ENCODE data around the gene CTNND2.

The CTNND2 gene

DNA sequence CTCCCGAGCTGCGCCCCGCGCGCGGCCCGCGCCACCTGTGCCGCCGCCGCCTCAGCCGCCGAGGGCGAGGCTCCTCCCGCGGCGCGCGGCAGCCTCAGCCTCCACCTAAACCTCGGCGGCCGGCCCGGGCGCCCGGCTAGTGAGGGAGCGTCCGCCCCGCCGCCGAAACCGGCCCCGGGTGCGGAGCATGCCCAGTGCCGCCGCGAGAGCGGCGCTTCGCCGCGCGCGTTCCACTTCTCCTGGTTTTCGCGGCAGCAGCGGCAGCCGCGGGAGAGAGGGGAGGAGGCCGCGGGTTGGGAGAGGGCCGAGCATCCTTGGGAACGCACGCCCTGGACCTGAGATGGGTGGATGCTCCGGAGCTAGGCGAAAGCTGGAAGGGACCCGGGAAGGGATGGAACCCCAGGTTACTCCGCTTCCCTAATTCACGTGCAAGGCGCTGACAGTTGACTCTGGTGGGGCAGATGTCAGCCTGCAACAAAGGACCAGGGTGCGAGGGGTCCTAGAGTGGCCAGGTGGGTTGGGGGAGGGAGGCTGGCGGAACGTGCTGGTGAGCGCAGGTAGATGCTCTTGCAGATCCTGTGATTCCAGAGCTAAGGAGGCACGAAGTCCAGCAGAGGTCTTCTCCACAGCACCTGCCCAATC is at the start of gene CTNND2:
TSS of gene CTNND2 (minus strand) at position 182 of the 642 bp plus-strand sequence. CDS start 593 bp downstream, outside the sequence.
- peaks cover 47% of the 10 kb centered on the region for H3K27me3 ChIP-seq (replicated peaks; ENCODE audit: control insufficient read depth, insufficient read depth, low read length)
- peak within 1 kb of the TSS; percentile 66 for H3K4me3 ChIP-seq (ENCODE audit: low read length)
- no peaks in the 10 kb centered on the region for H3K9me3 ChIP-seq (ENCODE audit: control insufficient read depth, low read length)
- H3K4me1 ChIP-seq (ENCODE audit: control insufficient read depth, insufficient read depth, low read length): no peaks in the 10 kb centered on the region
- H3K9ac ChIP-seq (ENCODE audit: low read length): no peak within 1 kb of the TSS
- DNase-seq (ENCODE audit: low read depth): peak; percentile 12
- H3K36me3 ChIP-seq (ENCODE audit: control insufficient read depth, insufficient read depth, low read length, severe bottlenecking): no peaks in the 10 kb centered on the region

DNA sequence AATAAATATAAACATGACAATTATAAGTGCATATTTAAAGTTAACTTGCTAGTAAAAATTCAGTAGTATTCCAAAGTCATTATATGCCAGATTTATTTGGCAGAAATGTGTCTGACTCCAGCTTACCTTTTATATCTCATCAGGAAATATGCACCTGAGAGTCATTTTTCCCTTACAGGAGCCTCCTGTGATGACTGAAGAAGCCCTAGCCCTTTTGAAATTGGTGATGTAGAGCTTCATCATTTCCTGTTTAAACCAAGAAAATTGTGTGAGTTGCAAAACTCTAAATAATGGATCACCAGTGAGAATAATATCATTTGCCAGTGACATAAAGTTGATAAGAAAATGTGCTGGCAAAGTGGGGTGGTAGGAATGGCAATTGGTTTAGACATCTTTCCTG is 42.1 kb upstream of the CTNND2 start:
- Histone ChIP-seq H3K36me3 (ENCODE audit: control insufficient read depth, insufficient read depth, low read length, severe bottlenecking) (no peaks in the 10 kb centered on the region), H3K9ac (ENCODE audit: low read length) (no peak overlapping the region), H3K4me1 (ENCODE audit: control insufficient read depth, insufficient read depth, low read length) (no peaks in the 10 kb centered on the region), H3K9me3 (ENCODE audit: control insufficient read depth, low read length) (no peaks in the 10 kb centered on the region), H3K4me3 (ENCODE audit: low read length) (no peak overlapping the region), H3K27me3 (replicated peaks; ENCODE audit: control insufficient read depth, insufficient read depth, low read length) (no peaks in the 10 kb centered on the region)
- no peak for DNase-seq (ENCODE audit: low read depth)

- H3K4me1 ChIP-seq (ENCODE audit: control insufficient read depth, insufficient read depth, low read length): no peaks in the 10 kb centered on the region
- H3K9ac ChIP-seq (ENCODE audit: low read length): no peak overlapping the region
- no peaks in the 10 kb centered on the region for H3K36me3 ChIP-seq (ENCODE audit: control insufficient read depth, insufficient read depth, low read length, severe bottlenecking)
- H3K4me3 ChIP-seq (ENCODE audit: low read length): no peak overlapping the region
- DNase-seq (ENCODE audit: low read depth): no peak
- H3K27me3 ChIP-seq (replicated peaks; ENCODE audit: control insufficient read depth, insufficient read depth, low read length): no peaks in the 10 kb centered on the region
- no peaks in the 10 kb centered on the region for H3K9me3 ChIP-seq (ENCODE audit: control insufficient read depth, low read length)
These were observed 37.3 kb upstream of the CTNND2 start for GRCh38 chr5:11941566-11941965.

GRCh38 chr5:11931638-11932037 is 27.4 kb upstream of the CTNND2 start:
- no peak for DNase-seq (ENCODE audit: low read depth)
- Histone ChIP-seq H3K27me3 (replicated peaks; ENCODE audit: control insufficient read depth, insufficient read depth, low read length) (no peaks in the 10 kb centered on the region), H3K9me3 (ENCODE audit: control insufficient read depth, low read length) (no peaks in the 10 kb centered on the region), H3K4me3 (ENCODE audit: low read length) (no peak overlapping the region), H3K9ac (ENCODE audit: low read length) (no peak overlapping the region), H3K36me3 (ENCODE audit: control insufficient read depth, insufficient read depth, low read length, severe bottlenecking) (no peaks in the 10 kb centered on the region), H3K4me1 (ENCODE audit: control insufficient read depth, insufficient read depth, low read length) (no peaks in the 10 kb centered on the region)

- Histone ChIP-seq H3K27me3 (replicated peaks; ENCODE audit: control insufficient read depth, insufficient read depth, low read length) (no peaks in the 10 kb centered on the region), H3K4me1 (ENCODE audit: control insufficient read depth, insufficient read depth, low read length) (no peaks in the 10 kb centered on the region), H3K9ac (ENCODE audit: low read length) (no peak overlapping the region), H3K36me3 (ENCODE audit: control insufficient read depth, insufficient read depth, low read length, severe bottlenecking) (no peaks in the 10 kb centered on the region), H3K9me3 (ENCODE audit: control insufficient read depth, low read length) (no peaks in the 10 kb centered on the region), H3K4me3 (ENCODE audit: low read length) (no peak overlapping the region)
- DNase-seq (ENCODE audit: low read depth): no peak
These were observed 24.7 kb upstream of the CTNND2 start for GRCh38 chr5:11928909-11929308.

- no peaks in the 10 kb centered on the region for H3K27me3 ChIP-seq (replicated peaks; ENCODE audit: control insufficient read depth, insufficient read depth, low read length)
- no peak for DNase-seq (ENCODE audit: low read depth)
- H3K36me3 ChIP-seq (ENCODE audit: control insufficient read depth, insufficient read depth, low read length, severe bottlenecking): no peaks in the 10 kb centered on the region
- no peaks in the 10 kb centered on the region for H3K4me1 ChIP-seq (ENCODE audit: control insufficient read depth, insufficient read depth, low read length)
- no peak overlapping the region for H3K4me3 ChIP-seq (ENCODE audit: low read length)
- H3K9ac ChIP-seq (ENCODE audit: low read length): no peak overlapping the region
- H3K9me3 ChIP-seq (ENCODE audit: control insufficient read depth, low read length): no peaks in the 10 kb centered on the region
These were observed 21.5 kb upstream of the CTNND2 start for GRCh38 chr5:11925701-11926100.

- Histone ChIP-seq H3K4me1 (ENCODE audit: control insufficient read depth, insufficient read depth, low read length) (no peaks in the 10 kb centered on the region), H3K9me3 (ENCODE audit: control insufficient read depth, low read length) (no peaks in the 10 kb centered on the region), H3K4me3 (ENCODE audit: low read length) (no peak overlapping the region), H3K36me3 (ENCODE audit: control insufficient read depth, insufficient read depth, low read length, severe bottlenecking) (no peaks in the 10 kb centered on the region), H3K27me3 (replicated peaks; ENCODE audit: control insufficient read depth, insufficient read depth, low read length) (no peaks in the 10 kb centered on the region), H3K9ac (ENCODE audit: low read length) (no peak overlapping the region)
- DNase-seq (ENCODE audit: low read depth): no peak
These were observed 18.1 kb upstream of the CTNND2 start for GRCh38 chr5:11922394-11922793.

DNA sequence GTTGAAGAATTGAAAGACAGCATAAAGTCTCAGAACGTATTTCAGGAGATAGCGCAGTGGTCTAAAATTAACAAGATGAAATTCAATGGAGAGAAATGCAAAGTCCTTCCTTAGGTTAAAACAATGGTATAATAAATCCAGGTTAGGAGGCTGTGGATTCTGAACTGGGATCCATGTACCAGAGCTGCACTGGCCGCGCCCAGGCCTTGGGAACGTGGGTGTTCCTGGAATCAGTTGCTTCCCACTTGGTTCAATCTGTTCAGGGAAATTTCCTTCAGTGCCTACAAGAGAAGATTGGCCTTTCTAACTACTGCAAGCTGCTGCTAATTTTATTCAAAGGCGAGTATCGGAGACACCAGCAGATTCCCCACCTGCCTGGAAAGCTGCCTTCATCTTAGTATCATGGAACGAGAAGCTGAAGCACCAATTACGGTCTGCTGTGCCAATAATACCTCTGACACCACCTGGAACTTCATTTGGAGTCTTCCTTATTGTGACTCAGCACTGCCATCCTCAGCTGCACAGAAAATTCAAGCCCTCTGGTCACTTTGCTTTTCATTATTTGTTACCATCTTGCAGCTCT is 14.3 kb upstream of the CTNND2 start:
- H3K4me1 ChIP-seq (ENCODE audit: control insufficient read depth, insufficient read depth, low read length): no peaks in the 10 kb centered on the region
- H3K4me3 ChIP-seq (ENCODE audit: low read length): no peak overlapping the region
- no peak overlapping the region for H3K9ac ChIP-seq (ENCODE audit: low read length)
- no peak for DNase-seq (ENCODE audit: low read depth)
- peaks cover 3% of the 10 kb centered on the region for H3K27me3 ChIP-seq (replicated peaks; ENCODE audit: control insufficient read depth, insufficient read depth, low read length)
- H3K9me3 ChIP-seq (ENCODE audit: control insufficient read depth, low read length): no peaks in the 10 kb centered on the region
- H3K36me3 ChIP-seq (ENCODE audit: control insufficient read depth, insufficient read depth, low read length, severe bottlenecking): no peaks in the 10 kb centered on the region

DNA sequence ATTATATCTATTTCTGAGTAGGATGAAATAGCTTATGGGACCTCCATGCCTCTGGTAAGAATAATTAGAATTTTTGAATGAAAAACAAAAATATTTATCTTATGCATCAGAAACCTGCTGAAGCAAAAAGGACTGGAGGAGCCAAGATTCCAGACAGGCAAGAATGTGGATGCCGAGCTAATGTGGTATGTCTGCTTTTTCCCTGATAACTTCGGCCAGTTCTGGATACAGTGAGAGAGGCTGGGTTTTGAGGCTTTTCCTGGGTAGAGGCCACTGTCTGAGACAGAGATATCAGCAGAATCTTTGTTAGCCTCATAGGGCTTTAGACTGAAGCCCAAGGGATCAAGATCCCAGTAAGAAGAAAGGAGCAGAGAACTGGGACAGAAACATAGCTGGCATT is 5.2 kb upstream of the CTNND2 start:
- no peak overlapping the region for H3K9ac ChIP-seq (ENCODE audit: low read length)
- peaks cover 25% of the 10 kb centered on the region for H3K27me3 ChIP-seq (replicated peaks; ENCODE audit: control insufficient read depth, insufficient read depth, low read length)
- H3K4me1 ChIP-seq (ENCODE audit: control insufficient read depth, insufficient read depth, low read length): no peaks in the 10 kb centered on the region
- DNase-seq (ENCODE audit: low read depth): no peak
- H3K9me3 ChIP-seq (ENCODE audit: control insufficient read depth, low read length): no peaks in the 10 kb centered on the region
- no peaks in the 10 kb centered on the region for H3K36me3 ChIP-seq (ENCODE audit: control insufficient read depth, insufficient read depth, low read length, severe bottlenecking)
- no peak overlapping the region for H3K4me3 ChIP-seq (ENCODE audit: low read length)

DNA sequence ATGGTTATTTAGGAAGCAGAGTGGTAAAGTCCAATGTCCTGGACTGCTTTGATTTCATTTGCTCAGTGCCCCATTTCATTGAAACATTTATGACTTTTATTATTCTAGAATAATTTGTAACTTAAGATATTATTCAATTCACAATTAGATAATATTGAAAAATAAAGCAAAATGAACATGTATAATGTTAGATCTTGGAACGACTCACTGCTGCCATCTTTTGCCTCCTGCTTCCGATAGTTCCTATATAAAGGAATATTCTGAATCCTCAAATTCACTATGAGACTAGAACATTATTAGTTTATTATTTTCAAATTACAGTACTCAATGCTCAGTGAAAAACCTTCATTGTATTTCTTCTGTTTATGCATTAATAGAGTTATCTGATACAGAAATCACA is 2.3 kb upstream of the CTNND2 start:
- Histone ChIP-seq H3K36me3 (ENCODE audit: control insufficient read depth, insufficient read depth, low read length, severe bottlenecking) (no peaks in the 10 kb centered on the region), H3K27me3 (replicated peaks; ENCODE audit: control insufficient read depth, insufficient read depth, low read length) (peaks cover 46% of the 10 kb centered on the region), H3K9me3 (ENCODE audit: control insufficient read depth, low read length) (no peaks in the 10 kb centered on the region), H3K4me3 (ENCODE audit: low read length) (no peak overlapping the region), H3K9ac (ENCODE audit: low read length) (no peak overlapping the region), H3K4me1 (ENCODE audit: control insufficient read depth, insufficient read depth, low read length) (no peaks in the 10 kb centered on the region)
- DNase-seq (ENCODE audit: low read depth): no peak

DNA sequence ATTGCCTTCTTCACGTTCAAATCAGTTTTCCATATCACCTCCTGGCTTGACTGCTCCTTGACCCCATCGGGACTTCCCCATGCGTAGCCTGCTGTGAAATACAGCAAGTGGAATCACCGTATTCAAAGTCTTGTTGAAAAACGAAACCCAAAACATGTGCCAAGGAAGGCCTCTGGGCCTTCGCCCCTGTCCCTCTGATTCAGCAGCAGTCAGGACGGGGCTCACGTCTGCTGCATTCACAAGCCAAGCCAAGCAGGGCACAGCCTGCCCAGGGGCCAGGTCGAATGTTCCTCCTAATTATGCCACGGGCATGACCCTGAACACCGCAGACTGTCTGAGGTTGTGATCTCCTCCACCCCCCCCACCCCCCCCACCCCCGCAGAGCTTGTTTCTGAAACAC is 960 bp upstream of the CTNND2 start:
- H3K27me3 ChIP-seq (replicated peaks; ENCODE audit: control insufficient read depth, insufficient read depth, low read length): peaks cover 47% of the 10 kb centered on the region
- H3K36me3 ChIP-seq (ENCODE audit: control insufficient read depth, insufficient read depth, low read length, severe bottlenecking): no peaks in the 10 kb centered on the region
- no peak overlapping the region for H3K9ac ChIP-seq (ENCODE audit: low read length)
- no peak overlapping the region for H3K4me3 ChIP-seq (ENCODE audit: low read length)
- no peaks in the 10 kb centered on the region for H3K9me3 ChIP-seq (ENCODE audit: control insufficient read depth, low read length)
- no peak for DNase-seq (ENCODE audit: low read depth)
- no peaks in the 10 kb centered on the region for H3K4me1 ChIP-seq (ENCODE audit: control insufficient read depth, insufficient read depth, low read length)
